ENCODE results near the gene NCKAP5.

Gene NCKAP5

GRCh38 chr2:132754867-132755472 is 813.3 kb downstream of the NCKAP5 start:
- ChIA-PET CTCF (no interaction called here), POLR2A (no interaction called here)

GRCh38 chr2:132754392-132754791 is 813.9 kb downstream of the NCKAP5 start:
- no peak for DNase-seq (ENCODE audit: low read depth, low spot score)
- no peak for TF ChIP-seq CTCF (IDR thresholded peaks at IDR 0.05; ENCODE audit: insufficient read depth, low read length, missing control alignments)
- H3K4me3 ChIP-seq (ENCODE audit: low read depth, low read length) = no peak overlapping the region
- ChIA-PET POLR2A (no interaction called here), CTCF (no interaction called here)

More at GRCh38 chr2:132754867-132755472, 813.3 kb downstream of the NCKAP5 start:
- no peak for TF ChIP-seq CTCF (IDR thresholded peaks at IDR 0.05; ENCODE audit: insufficient read depth, low read length, missing control alignments)
- no peak overlapping the region for H3K4me3 ChIP-seq (ENCODE audit: low read depth, low read length)
- DNase-seq (ENCODE audit: low read depth, low spot score) = no peak

- no peak for TF ChIP-seq CTCF (IDR thresholded peaks at IDR 0.05; ENCODE audit: insufficient read depth, low read length, missing control alignments)
- CTCF ChIA-PET = no interaction called here
- no peak for DNase-seq (ENCODE audit: low read depth, low spot score)
- POLR2A ChIA-PET = no interaction called here
- H3K4me3 ChIP-seq (ENCODE audit: low read depth, low read length) = no peak overlapping the region
Measured at GRCh38 chr2:132752421-132753206, 815.6 kb downstream of the NCKAP5 start.

- CTCF ChIA-PET = no interaction called here
- POLR2A ChIA-PET = no interaction called here
- H3K4me3 ChIP-seq (ENCODE audit: low read depth, low read length) = no peak overlapping the region
- no peak for TF ChIP-seq CTCF (IDR thresholded peaks at IDR 0.05; ENCODE audit: insufficient read depth, low read length, missing control alignments)
- DNase-seq (ENCODE audit: low read depth, low spot score) = no peak
Measured at GRCh38 chr2:132751836-132752235, 816.4 kb downstream of the NCKAP5 start.

GRCh38 chr2:132750606-132751005 is 817.7 kb downstream of the NCKAP5 start:
- no peak overlapping the region for H3K4me3 ChIP-seq (ENCODE audit: low read depth, low read length)
- no peak for DNase-seq (ENCODE audit: low read depth, low spot score)
- no peak for TF ChIP-seq CTCF (IDR thresholded peaks at IDR 0.05; ENCODE audit: insufficient read depth, low read length, missing control alignments)
- ChIA-PET POLR2A (no interaction called here), CTCF (no interaction called here)

GRCh38 chr2:132747046-132747445 is 821.2 kb downstream of the NCKAP5 start:
- ChIA-PET CTCF (interaction anchor here (0.8 kb wide), 1 partner anchor 15 kb away, joined by 3 read pairs; no protein-coding TSS in a partner anchor), POLR2A (no interaction called here)
- no peak for DNase-seq (ENCODE audit: low read depth, low spot score)
- no peak overlapping the region for H3K4me3 ChIP-seq (ENCODE audit: low read depth, low read length)
- TF ChIP-seq CTCF (IDR thresholded peaks at IDR 0.05; ENCODE audit: insufficient read depth, low read length, missing control alignments) = no peak

Data from AG04449 (cell line).